WTC11 (cell line): ENCODE results near the gene ZCCHC14. TPM values are rescaled to one million over a fixed set of nuclear protein-coding genes. Genes with fewer than 3 reads are reported as not detected.

Experiments
- ATAC-seq: fragments of 200-7000 bp; cut with Tn5 transposase; 2 replicates; pipeline ENCODE4 v1.10.0; 2021; ENCODE audit warnings: mild to moderate bottlenecking, moderate library complexity
- CTCF ChIA-PET: fragments of 300-600 bp; sonication (Branson Sonifier 250); formaldehyde crosslinking; loops from one replicate; lab custom pipeline; 2021; ENCODE audit warnings: antibody characterized with exemption; lab: Charles Lee
- POLR2A ChIA-PET: fragments of 350-600 bp; sonication (Branson Sonifier 250); formaldehyde crosslinking; loops from one replicate; lab custom pipeline; 2021; ENCODE audit warnings: antibody characterized with exemption; lab: Charles Lee
- DNase-seq: peaks from one replicate; pipeline ENCODE4 v3.0.0; 2021; ENCODE audit warnings: low spot score
- H3K27ac Mint-ChIP-seq: 2 replicates; pipeline ENCODE4 v1.8.0; 2021; ENCODE audit warnings: mixed read lengths
- H3K27me3 Mint-ChIP-seq: 2 replicates; pipeline ENCODE4 v1.8.0; 2021; ENCODE audit warnings: low read depth, mild to moderate bottlenecking, moderate library complexity, mixed read lengths
- H3K36me3 Mint-ChIP-seq: 2 replicates; pipeline ENCODE4 v1.8.0; 2021; ENCODE audit warnings: mixed read lengths
- H3K4me1 Mint-ChIP-seq: 2 replicates; pipeline ENCODE4 v1.8.0; 2022; ENCODE audit warnings: mixed read lengths
- H3K4me3 Mint-ChIP-seq: 2 replicates; pipeline ENCODE4 v1.8.0; 2021; ENCODE audit warnings: mild to moderate bottlenecking, moderate library complexity, mixed read lengths
- H3K9me3 Mint-ChIP-seq: 2 replicates; pipeline ENCODE4 v1.8.0; 2021; ENCODE audit warnings: mixed read lengths
- AR ChIP-seq: fragments of 250-450 bp; sonication (Bioruptor Pico); IDR thresholded peaks from 2 replicates; pipeline ENCODE4 v1.9.0; 2021; ENCODE audit warnings: mild to moderate bottlenecking
- E2F4 ChIP-seq: sonication (generic); formaldehyde crosslinking; IDR thresholded peaks from 2 replicates; pipeline ENCODE4 v1.8.1; 2022; ENCODE audit warnings: low read depth, mild to moderate bottlenecking, moderate library complexity, missing genetic modification reagents, borderline replicate concordance
- ESRRA ChIP-seq: sonication (generic); formaldehyde crosslinking; IDR thresholded peaks from 2 replicates; pipeline ENCODE4 v1.8.1; 2022; ENCODE audit warnings: mild to moderate bottlenecking, missing genetic modification reagents, borderline replicate concordance
- GABPB1 ChIP-seq: sonication (generic); formaldehyde crosslinking; IDR thresholded peaks from 2 replicates; pipeline ENCODE4 v1.8.1; 2023; ENCODE audit warnings: mild to moderate bottlenecking, missing genetic modification reagents
- GTF2I ChIP-seq: fragments of 250-450 bp; sonication (Bioruptor Pico); conservative IDR thresholded peaks from 2 replicates; pipeline ENCODE4 v1.4.0; 2021; ENCODE audit warnings: mild to moderate bottlenecking
- HMGA2 ChIP-seq: fragments of 250-450 bp; sonication (Bioruptor Pico); IDR thresholded peaks from 2 replicates; pipeline ENCODE4 v1.4.0; 2021; ENCODE audit warnings: mild to moderate bottlenecking, moderate library complexity
- JUN ChIP-seq: sonication (generic); formaldehyde crosslinking; IDR thresholded peaks from 2 replicates; pipeline ENCODE4 v1.8.0; 2023; ENCODE audit warnings: mild to moderate bottlenecking, missing genetic modification reagents
- PRDM15 ChIP-seq: sonication (generic); formaldehyde crosslinking; IDR thresholded peaks from 2 replicates; pipeline ENCODE4 v1.8.0; 2022; ENCODE audit warnings: missing genetic modification reagents
- PRRX2 ChIP-seq: fragments of 250-450 bp; sonication (Bioruptor Pico); IDR thresholded peaks from 2 replicates; pipeline ENCODE4 v1.8.0; 2021; ENCODE audit warnings: mild to moderate bottlenecking
- SP1 ChIP-seq: sonication (generic); formaldehyde crosslinking; conservative IDR thresholded peaks from 2 replicates; pipeline ENCODE4 v1.8.1; 2022; ENCODE audit warnings: missing genetic modification reagents
- TCF7 ChIP-seq: sonication (generic); formaldehyde crosslinking; IDR thresholded peaks from 2 replicates; pipeline ENCODE4 v1.8.0; 2022; ENCODE audit warnings: mild to moderate bottlenecking, low read depth, missing genetic modification reagents, moderate library complexity
- TP53 ChIP-seq: sonication (generic); formaldehyde crosslinking; IDR thresholded peaks from 2 replicates; pipeline ENCODE4 v1.8.1; 2023; ENCODE audit warnings: mild to moderate bottlenecking, missing genetic modification reagents
- ZNF219 ChIP-seq: sonication (generic); formaldehyde crosslinking; IDR thresholded peaks from 2 replicates; pipeline ENCODE4 v1.8.0; 2023; ENCODE audit warnings: missing genetic modification reagents, mild to moderate bottlenecking, borderline replicate concordance
- ZNF263 ChIP-seq: sonication (generic); formaldehyde crosslinking; IDR thresholded peaks from 2 replicates; pipeline ENCODE4 v1.8.1; 2022; ENCODE audit warnings: low read depth, mild to moderate bottlenecking, moderate library complexity, missing genetic modification reagents
- ZNF281 ChIP-seq: sonication (generic); formaldehyde crosslinking; IDR thresholded peaks from 2 replicates; pipeline ENCODE4 v1.8.0; 2023; ENCODE audit warnings: mild to moderate bottlenecking, missing genetic modification reagents
- ZNF317 ChIP-seq: sonication (generic); formaldehyde crosslinking; IDR thresholded peaks from 2 replicates; pipeline ENCODE4 v1.8.1; 2023; ENCODE audit warnings: low read depth, mild to moderate bottlenecking, moderate library complexity, missing genetic modification reagents, borderline replicate concordance
- ZNF423 ChIP-seq: fragments of 250-450 bp; sonication (Bioruptor Pico); IDR thresholded peaks from 2 replicates; pipeline ENCODE4 v2.1.2; 2022; ENCODE audit warnings: mild to moderate bottlenecking, moderate library complexity
- ZNF425 ChIP-seq: fragments of 250-450 bp; sonication (Bioruptor Pico); conservative IDR thresholded peaks from 2 replicates; pipeline ENCODE4 v1.9.0; 2021; ENCODE audit warnings: mild to moderate bottlenecking
- ZNF671 ChIP-seq: fragments of 250-450 bp; sonication (Bioruptor Pico); IDR thresholded peaks from 2 replicates; pipeline ENCODE4 v1.8.0; 2021; ENCODE audit warnings: mild to moderate bottlenecking
- total RNA-seq: library from RNA; stranded (reverse); gene quantifications from 3 replicates; pipeline ENCODE4 v1.2.3, GENCODE V29; 2021

ZCCHC14 gene
- total RNA-seq, 1 experiment from 2014 or later: 33.8 TPM

- no peak for ATAC-seq
- POLR2A ChIA-PET: no interaction called here
- CTCF ChIA-PET: no interaction called here
These were observed 117.2 kb downstream of the ZCCHC14 start for GRCh38 chr16:87375426-87376135.

GRCh38 chr16:87374313-87374712 lies 118.5 kb downstream of the ZCCHC14 start:
- POLR2A ChIA-PET: interaction anchor here (0.6 kb wide), 1 partner anchor 18 kb away, joined by 6 read pairs; no protein-coding TSS in a partner anchor
- Mint-ChIP-seq H3K27me3 (no peaks in the 10 kb centered on the region), H3K27ac (no peak overlapping the region), H3K9me3 (peaks cover 5% of the 10 kb centered on the region), H3K4me3 (no peak overlapping the region)
- CTCF ChIA-PET: interaction anchor here (0.6 kb wide), 1 partner anchor 393 kb away, joined by 3 read pairs; no protein-coding TSS in a partner anchor
- no peak for TF ChIP-seq HMGA2
- TF ChIP-seq ESRRA: no peak
- TF ChIP-seq ZNF317 (CRISPR knock-in tag): no peak
- TF ChIP-seq SP1 (CRISPR knock-in tag): no peak
- TF ChIP-seq AR (CRISPR knock-in tag): no peak
- no peak for TF ChIP-seq TCF7 (CRISPR knock-in tag)
- no peak for TF ChIP-seq TP53
- TF ChIP-seq ZNF263 (CRISPR knock-in tag): no peak
- no peak for TF ChIP-seq PRRX2 (CRISPR knock-in tag)
- no peak for TF ChIP-seq ZNF425 (CRISPR knock-in tag)
- no peak for TF ChIP-seq PRDM15 (CRISPR knock-in tag)
- TF ChIP-seq GTF2I (CRISPR knock-in tag): no peak
- TF ChIP-seq GABPB1: no peak
- TF ChIP-seq ZNF671 (CRISPR knock-in tag): no peak
- TF ChIP-seq ZNF281 (CRISPR knock-in tag): no peak
- TF ChIP-seq E2F4 (CRISPR knock-in tag): no peak
- TF ChIP-seq JUN (CRISPR knock-in tag): no peak
- TF ChIP-seq ZNF423: no peak
- TF ChIP-seq, all 79 proteins: peak for 0
- peaks cover 5% of the 10 kb centered on the region for H3K36me3 Mint-ChIP-seq
- peaks cover 19% of the 10 kb centered on the region for H3K4me1 Mint-ChIP-seq
- DNase-seq: no peak
- no peak for ATAC-seq

More at GRCh38 chr16:87375426-87376135, 117.2 kb downstream of the ZCCHC14 start:
- Mint-ChIP-seq H3K4me1 (peaks cover 10% of the 10 kb centered on the region), H3K4me3 (no peak overlapping the region), H3K36me3 (peaks cover 7% of the 10 kb centered on the region), H3K27ac (no peak overlapping the region), H3K27me3 (no peaks in the 10 kb centered on the region), H3K9me3 (peaks cover 5% of the 10 kb centered on the region)
- TF ChIP-seq HMGA2 (no peak), ZNF219 (CRISPR knock-in tag) (no peak)
- DNase-seq: no peak
